HG03060 (cell line): ENCODE results near the gene SEC24D.

Source experiments
- ATAC-seq: cut with Tn5 transposase; IDR thresholded peaks from one replicate; pipeline ENCODE4 v1.9.1; 2021; ENCODE audit warnings: low read depth, moderate number of reproducible peaks; ENCODE audit not compliant: unreplicated experiment

SEC24D gene

GRCh38 chr4:118730683-118731082 is 105.2 kb downstream of the SEC24D start:
- no peak for ATAC-seq

GRCh38 chr4:118729287-118730286 is 106.3 kb downstream of the SEC24D start:
- ATAC-seq, result no peak

GRCh38 chr4:118727360-118727759 is 108.6 kb downstream of the SEC24D start:
- no peak for ATAC-seq

- ATAC-seq, result no peak
Measured at GRCh38 chr4:118723369-118723768, 112.6 kb downstream of the SEC24D start.

- no peak for ATAC-seq
Measured at GRCh38 chr4:118721752-118722151, 114.2 kb downstream of the SEC24D start.

- no peak for ATAC-seq
Measured at GRCh38 chr4:118718511-118719170, 117.3 kb downstream of the SEC24D start.

GRCh38 chr4:118716304-118716703 is 119.6 kb downstream of the SEC24D start:
- no peak for ATAC-seq

- no peak for ATAC-seq
Measured at GRCh38 chr4:118714682-118715081, 121.2 kb downstream of the SEC24D start.

GRCh38 chr4:118712872-118713271 is 123.1 kb downstream of the SEC24D start:
- no peak for ATAC-seq

- ATAC-seq, result no peak
Measured at GRCh38 chr4:118711052-118711451, 124.9 kb downstream of the SEC24D start.

GRCh38 chr4:118703118-118703517 is 132.8 kb downstream of the SEC24D start:
- ATAC-seq, result no peak

- peak; percentile 99 for ATAC-seq
Measured at GRCh38 chr4:118684873-118685811, 150.8 kb downstream of the SEC24D start, which contains the start of gene METTL14. Gene METTL14, plus strand, starts transcription at chr4:118685392. Its CDS starts 143 bp downstream, at chr4:118685535.

- no peak for ATAC-seq
Measured at GRCh38 chr4:118683513-118683912, 152.4 kb downstream of the SEC24D start.

GRCh38 chr4:118682928-118683327 is 153.0 kb downstream of the SEC24D start:
- ATAC-seq, result no peak

- no peak for ATAC-seq
Measured at GRCh38 chr4:118680808-118681207, 155.1 kb downstream of the SEC24D start.

- no peak for ATAC-seq
Measured at GRCh38 chr4:118676128-118676527, 159.8 kb downstream of the SEC24D start.
